Esophagus squamous epithelium (tissue), 5 donors: ENCODE measurements around the gene RHBDD1. TPM values are rescaled to one million over a fixed set of nuclear protein-coding genes. Genes with fewer than 3 reads are reported as not detected.

Source experiments
- DNase-seq: peaks from one replicate; lab custom pipeline; 2025; lab: John Stamatoyannopoulos, UW
- H3K27ac ChIP-seq, 4 donors: fragments of 200-600 bp; sonication (generic); one replicate each; pipeline ENCODE4 v1.5.1; 2016 to 2019; ENCODE audit warnings: mild to moderate bottlenecking in 1 of 4
- H3K27me3 ChIP-seq, 4 donors: fragments of 200-600 bp; sonication (generic); 1 replicate in 3 of 4; 2 replicates in 1 of 4; pipeline versions ENCODE4 v1.5.1 to v1.6.0; 2017 to 2021; ENCODE audit warnings: antibody characterized with exemption in 1 of 4
- H3K36me3 ChIP-seq, 3 donors: fragments of 200-600 bp; sonication (generic); one replicate each; pipeline ENCODE4 v1.5.1; 2016 to 2019
- H3K4me1 ChIP-seq, 3 donors: fragments of 200-600 bp; sonication (generic); one replicate each; pipeline ENCODE4 v1.5.1; 2017 to 2019
- H3K4me3 ChIP-seq, 4 donors: fragments of 200-600 bp; sonication (generic); 1 replicate in 3 of 4; 2 replicates in 1 of 4; pipeline ENCODE4 v1.5.1; 2016 to 2019; ENCODE audit warnings: mild to moderate bottlenecking in 2 of 4, moderate library complexity in 1 of 4
- H3K9me3 ChIP-seq, 3 donors: fragments of 200-600 bp; sonication (generic); one replicate each; pipeline ENCODE4 v1.5.1; 2016 to 2019
- POLR2A ChIP-seq, 4 donors: fragments of 450-650 bp; IDR thresholded peaks; one replicate each; pipeline ENCODE4 v1.6.1; 2017; ENCODE audit warnings: antibody characterized with exemption in 4 of 4, mild to moderate bottlenecking in 4 of 4, moderate library complexity in 3 of 4
- WGBS, 2 donors: methylation state at CpG; one replicate each; pipeline ENCODE4 v1.1.5; 2018; 5-methylcytosine and 5-hydroxymethylcytosine counted together
- intact Hi-C: fragments of 100-400 bp; cut with DNase I; formaldehyde crosslinking; loops from one replicate; pipeline ENCODE4 v1.15.0; 2022
- total RNA-seq, 4 donors: library from RNA; depleted of rRNA; stranded (reverse); fragments of >200 nt; gene quantifications; one replicate each; pipeline ENCODE4 v1.1.0, GENCODE V29; 2016
- TF ChIP-seq, protein P1 (sequence below), 6 experiments: fragments of 450-650 bp in 4 of 6; fragments of 200-600 bp in 2 of 6; sonication (generic) in 2 of 6; IDR thresholded peaks; one replicate each; pipeline ENCODE4 v1.5.1; 2016 to 2019; ENCODE audit warnings: antibody characterized with exemption in 6 of 6, mild to moderate bottlenecking in 4 of 6, moderate library complexity in 4 of 6
- donor health status: DM: yes; HTN: yes; CAD: no.

RHBDD1 gene
- total RNA-seq, 4 donors from 2014 or later: 6.8 to 14.4 (median 10.3) TPM

DNA sequence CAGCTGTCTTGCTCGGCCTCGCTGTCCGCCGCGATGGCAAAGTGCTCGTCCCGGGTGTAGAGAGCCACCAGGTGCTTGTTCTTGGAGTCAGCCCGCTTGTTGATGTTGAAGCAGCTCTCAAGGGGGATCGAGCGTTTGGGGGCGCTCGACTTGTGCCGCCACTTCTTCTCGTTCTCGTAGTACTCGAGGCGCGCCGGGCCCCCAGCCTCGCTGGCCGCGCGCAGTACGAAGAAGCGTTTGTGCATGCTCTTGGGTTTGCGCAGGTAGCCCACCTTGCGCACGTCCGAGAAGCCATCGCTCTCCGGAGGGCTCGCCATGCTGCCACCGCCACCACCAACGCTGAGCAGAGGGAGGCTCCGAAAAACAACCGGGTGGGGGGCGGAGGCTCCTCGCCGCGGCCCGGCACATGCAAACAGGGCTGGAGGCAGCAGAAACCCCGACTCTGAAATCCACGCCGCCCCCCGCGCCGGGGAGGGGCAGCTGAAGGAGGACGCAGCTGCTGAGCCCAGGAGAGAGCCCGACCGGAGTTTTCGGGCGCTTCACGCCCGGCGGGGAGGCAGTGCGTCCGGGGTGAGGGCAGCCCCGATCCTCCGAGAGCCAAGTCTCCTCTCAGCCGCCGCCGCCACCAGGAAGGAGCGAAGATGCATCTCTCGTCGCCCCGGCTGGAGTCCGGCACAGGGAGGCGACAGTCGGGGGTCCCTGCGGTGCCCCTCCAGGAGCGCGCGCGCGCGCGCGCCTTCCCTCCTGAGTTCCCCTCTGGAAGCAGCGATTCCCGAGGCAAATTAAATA is 37.2 kb upstream of the RHBDD1 start:
- H3K9me3 ChIP-seq: no peaks in the 10 kb centered on the region
- peaks cover 23 to 85% (median 29%) of the 10 kb centered on the region in 3 donors for H3K4me1 ChIP-seq
- 0% methylated on average over 4 of the region's 80 CpGs; no CpG with 5 or more reads in 1 of the 2 donors for WGBS, 2 donors
- peaks cover 0 to 51% (median 0%) of the 10 kb centered on the region in 4 donors for H3K27me3 ChIP-seq
- intact Hi-C loops: loop anchor here (5.0 to 10.0 kb wide), 3 partner anchors 144 to 906 kb away; no protein-coding TSS in a partner anchor
- peak overlapping the region; percentile 85 to 97 (median 96) for H3K27ac ChIP-seq
- H3K36me3 ChIP-seq: no peaks in the 10 kb centered on the region
- DNase-seq: no peak
- H3K4me3 ChIP-seq: peak overlapping the region; percentile 63 to 78 (median 68)
- TF ChIP-seq, protein P1, sequence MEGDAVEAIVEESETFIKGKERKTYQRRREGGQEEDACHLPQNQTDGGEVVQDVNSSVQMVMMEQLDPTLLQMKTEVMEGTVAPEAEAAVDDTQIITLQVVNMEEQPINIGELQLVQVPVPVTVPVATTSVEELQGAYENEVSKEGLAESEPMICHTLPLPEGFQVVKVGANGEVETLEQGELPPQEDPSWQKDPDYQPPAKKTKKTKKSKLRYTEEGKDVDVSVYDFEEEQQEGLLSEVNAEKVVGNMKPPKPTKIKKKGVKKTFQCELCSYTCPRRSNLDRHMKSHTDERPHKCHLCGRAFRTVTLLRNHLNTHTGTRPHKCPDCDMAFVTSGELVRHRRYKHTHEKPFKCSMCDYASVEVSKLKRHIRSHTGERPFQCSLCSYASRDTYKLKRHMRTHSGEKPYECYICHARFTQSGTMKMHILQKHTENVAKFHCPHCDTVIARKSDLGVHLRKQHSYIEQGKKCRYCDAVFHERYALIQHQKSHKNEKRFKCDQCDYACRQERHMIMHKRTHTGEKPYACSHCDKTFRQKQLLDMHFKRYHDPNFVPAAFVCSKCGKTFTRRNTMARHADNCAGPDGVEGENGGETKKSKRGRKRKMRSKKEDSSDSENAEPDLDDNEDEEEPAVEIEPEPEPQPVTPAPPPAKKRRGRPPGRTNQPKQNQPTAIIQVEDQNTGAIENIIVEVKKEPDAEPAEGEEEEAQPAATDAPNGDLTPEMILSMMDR (IDR thresholded peaks at IDR 0.05): no peak
- TF ChIP-seq POLR2A (IDR thresholded peaks at IDR 0.05): peak in 1 of 4 donors; percentile 39

DNA sequence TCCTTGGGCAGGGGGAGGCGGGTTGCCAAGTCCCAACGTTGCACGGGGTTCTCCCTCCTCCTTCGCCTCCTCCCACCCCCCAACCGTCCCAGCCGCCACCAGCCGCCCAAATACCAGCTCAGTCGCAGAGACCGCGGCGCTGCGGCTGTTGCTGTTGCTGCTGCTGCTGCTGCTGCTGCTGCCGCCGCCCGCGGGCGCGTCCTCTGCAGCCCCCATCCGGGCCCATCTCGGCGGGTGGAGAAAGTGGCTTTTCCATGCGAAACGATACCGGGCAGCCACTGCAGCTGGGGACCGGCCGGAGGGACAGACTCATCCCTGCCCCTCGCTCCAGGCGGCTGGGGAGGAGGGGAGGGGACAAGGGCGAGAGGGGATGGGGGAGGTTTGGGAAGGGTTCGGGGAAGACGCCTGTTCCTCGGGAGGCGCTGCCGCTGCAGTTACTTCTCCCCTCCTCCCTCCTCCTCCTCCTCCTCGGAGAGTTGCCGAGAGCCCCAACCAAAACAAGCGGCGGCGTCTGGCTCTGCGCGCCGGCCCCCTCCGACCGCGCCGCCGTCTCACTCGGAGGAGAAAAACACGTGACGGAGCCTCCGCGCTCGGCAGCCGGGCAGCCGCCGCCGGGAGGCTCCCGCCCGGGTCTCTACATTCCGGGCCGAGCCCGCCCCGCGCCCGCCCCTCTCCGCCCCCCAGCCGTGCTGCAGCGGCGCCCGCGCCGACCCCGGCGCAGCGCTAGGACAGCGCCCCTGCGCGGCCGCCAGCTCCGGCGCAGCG is 36.5 kb upstream of the RHBDD1 start, which contains the start of gene IRS1:
Gene IRS1 (minus strand): TSS at position 610 of the 765 bp plus-strand sequence. CDS start 1,082 bp downstream, outside the sequence.
- peak within 1 kb of the TSS; percentile 85 to 97 (median 96) for H3K27ac ChIP-seq
- H3K4me3 ChIP-seq: peak within 1 kb of the TSS; percentile 63 to 78 (median 68)
- no peaks in the 10 kb centered on the region for H3K9me3 ChIP-seq
- peaks cover 0 to 59% (median 0%) of the 10 kb centered on the region in 4 donors for H3K27me3 ChIP-seq
- peaks cover 23 to 78% (median 29%) of the 10 kb centered on the region in 3 donors for H3K4me1 ChIP-seq
- TF ChIP-seq, protein P1 (IDR thresholded peaks at IDR 0.05): peak in 2 of 6 experiments; percentile 34 to 44
- TF ChIP-seq POLR2A (IDR thresholded peaks at IDR 0.05): peak in 2 of 4 donors; percentile 53 to 63
- no peak for DNase-seq
- intact Hi-C loops: loop anchor here (5.0 to 10.0 kb wide), 3 partner anchors 145 to 907 kb away; no protein-coding TSS in a partner anchor
- no peaks in the 10 kb centered on the region for H3K36me3 ChIP-seq
- WGBS, 2 donors: 0% methylated on average over 13 of the region's 82 CpGs; no CpG with 5 or more reads in 1 of the 2 donors

DNA sequence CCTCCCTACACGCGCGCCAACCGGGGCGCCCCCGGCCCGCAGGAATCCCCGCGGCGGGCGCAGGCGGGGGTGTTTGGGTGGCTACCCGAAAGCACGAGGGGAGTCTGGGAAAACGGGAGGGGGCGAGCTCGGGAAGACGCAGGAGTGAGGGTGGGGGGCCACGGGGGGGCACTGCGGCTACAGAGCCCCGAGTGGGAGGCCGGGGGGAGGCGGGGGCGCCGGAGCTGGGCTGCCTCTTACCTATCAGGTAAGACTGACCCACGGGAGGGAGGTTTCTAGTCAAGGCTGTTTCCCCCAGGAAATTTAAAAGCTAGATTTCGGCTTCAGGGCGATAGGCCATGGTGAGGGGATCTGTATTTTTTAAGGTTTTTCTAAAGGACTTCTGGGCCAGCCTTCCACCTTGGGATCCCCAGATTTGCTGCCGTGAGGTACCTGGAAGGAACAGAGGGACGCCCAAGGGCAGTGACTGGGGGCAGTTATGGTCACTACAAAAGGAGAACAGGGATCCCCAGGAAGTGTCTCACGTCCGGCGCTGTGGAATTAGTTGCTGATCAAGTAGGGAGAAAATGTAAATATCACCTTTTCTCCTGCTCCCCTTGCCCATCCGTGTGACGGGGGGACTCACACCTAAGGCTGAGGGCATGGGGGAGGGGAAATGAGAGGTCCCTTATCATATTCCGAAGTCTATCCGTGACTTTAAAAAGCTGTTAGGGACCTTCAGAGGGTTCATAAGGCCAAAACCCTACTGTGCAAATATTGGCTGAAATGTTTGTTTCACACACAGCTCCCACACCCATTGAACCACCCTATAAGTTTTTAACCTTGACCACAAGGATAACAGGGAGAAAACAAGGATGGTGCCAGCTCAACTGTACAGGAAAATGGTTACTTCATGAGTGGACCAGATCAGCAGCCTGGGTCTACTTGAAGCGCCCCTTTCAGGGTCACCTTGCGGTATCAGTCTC is 35.6 kb upstream of the RHBDD1 start:
- H3K27me3 ChIP-seq: peaks cover 0 to 68% (median 0%) of the 10 kb centered on the region in 4 donors
- 0 to 5% methylated on average over 11 to 16 of the region's 39 CpGs for WGBS, 2 donors
- peak overlapping the region; percentile 85 to 97 (median 96) for H3K27ac ChIP-seq
- TF ChIP-seq, protein P1 (IDR thresholded peaks at IDR 0.05): peak in 2 of 6 experiments; percentile 62 to 67
- TF ChIP-seq POLR2A (IDR thresholded peaks at IDR 0.05): no peak
- no peak for DNase-seq
- intact Hi-C loops: loop anchor here (5.0 to 10.0 kb wide), 4 partner anchors 145 to 908 kb away; no protein-coding TSS in a partner anchor
- peak overlapping the region; percentile 63 to 78 (median 68) for H3K4me3 ChIP-seq
- H3K9me3 ChIP-seq: no peaks in the 10 kb centered on the region
- H3K4me1 ChIP-seq: peaks cover 23 to 69% (median 25%) of the 10 kb centered on the region in 3 donors
- H3K36me3 ChIP-seq: no peaks in the 10 kb centered on the region

DNA sequence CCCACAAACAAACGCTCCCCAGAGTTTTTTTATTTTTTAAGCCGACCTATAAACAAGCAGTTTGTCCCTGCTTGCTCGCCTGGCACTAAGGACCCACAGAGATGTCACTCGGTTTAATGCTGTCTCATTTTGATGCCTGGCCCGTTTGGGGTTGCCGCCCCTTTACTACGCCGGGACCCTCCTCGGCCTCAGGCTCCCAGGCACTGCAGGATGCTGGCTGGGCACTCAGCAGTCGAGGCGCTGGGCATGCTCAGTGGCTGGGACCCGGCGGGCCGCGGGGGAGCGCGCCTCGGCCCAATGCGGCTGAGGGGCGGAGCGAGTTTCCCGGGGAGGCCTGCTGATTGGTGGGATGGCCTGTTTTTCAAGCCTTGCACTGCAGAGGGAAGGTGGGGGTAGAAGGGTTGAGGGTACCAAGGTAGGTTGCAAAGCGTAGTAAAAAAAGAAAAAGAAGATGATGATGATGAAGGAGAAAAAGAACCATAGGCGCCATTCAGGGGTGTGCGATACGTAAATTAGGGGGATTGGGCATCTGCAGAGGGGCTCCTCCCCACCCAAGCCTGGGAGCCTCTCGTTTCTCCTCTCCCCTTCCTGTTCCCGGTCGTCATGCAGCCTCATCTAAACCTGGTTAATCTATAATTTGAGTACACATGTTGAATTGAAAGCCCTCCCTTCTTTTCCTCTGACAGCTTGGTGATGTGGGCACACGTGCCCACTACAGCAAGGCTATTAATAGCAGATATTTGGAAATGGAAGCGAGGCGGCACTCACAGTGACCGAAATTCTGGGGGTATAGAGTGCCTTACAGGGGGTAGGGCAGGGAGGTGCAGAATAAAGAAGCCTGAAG is 34.7 kb upstream of the RHBDD1 start:
- 3 to 10% methylated on average over 26 to 33 of the region's 33 CpGs for WGBS, 2 donors
- DNase-seq: no peak
- intact Hi-C loops: loop anchor here (10.0 kb wide), 1 partner anchor 184 kb away; no protein-coding TSS in a partner anchor

More for the DNA sequence above, 34.7 kb upstream of the RHBDD1 start:
- Histone ChIP-seq H3K36me3 (no peaks in the 10 kb centered on the region), H3K27ac (peak overlapping the region; percentile 85 to 97 (median 96)), H3K9me3 (no peaks in the 10 kb centered on the region), H3K4me1 (peaks cover 15 to 60% (median 24%) of the 10 kb centered on the region in 3 donors), H3K27me3 (peaks cover 0 to 68% (median 0%) of the 10 kb centered on the region in 4 donors), H3K4me3 (peak overlapping the region; percentile 63 to 78 (median 68))
- TF ChIP-seq, protein P1 (IDR thresholded peaks at IDR 0.05): no peak
- peak in 2 of 4 donors; percentile 42 to 74 for TF ChIP-seq POLR2A (IDR thresholded peaks at IDR 0.05)
